Bone marrow (tissue), 2 donors: Measurements from ENCODE around the gene PAX6.

Experiments
- DNase-seq, 2 donors: peaks; one replicate each; lab custom pipeline; 2025; lab: John Stamatoyannopoulos, UW

The PAX6 gene

GRCh38 chr11:31808721-31809540 is 2.2 kb downstream of the PAX6 start:
- no peak for DNase-seq

- DNase-seq = no peak
Measured at GRCh38 chr11:31807799-31808667, 3.1 kb downstream of the PAX6 start.

DNA sequence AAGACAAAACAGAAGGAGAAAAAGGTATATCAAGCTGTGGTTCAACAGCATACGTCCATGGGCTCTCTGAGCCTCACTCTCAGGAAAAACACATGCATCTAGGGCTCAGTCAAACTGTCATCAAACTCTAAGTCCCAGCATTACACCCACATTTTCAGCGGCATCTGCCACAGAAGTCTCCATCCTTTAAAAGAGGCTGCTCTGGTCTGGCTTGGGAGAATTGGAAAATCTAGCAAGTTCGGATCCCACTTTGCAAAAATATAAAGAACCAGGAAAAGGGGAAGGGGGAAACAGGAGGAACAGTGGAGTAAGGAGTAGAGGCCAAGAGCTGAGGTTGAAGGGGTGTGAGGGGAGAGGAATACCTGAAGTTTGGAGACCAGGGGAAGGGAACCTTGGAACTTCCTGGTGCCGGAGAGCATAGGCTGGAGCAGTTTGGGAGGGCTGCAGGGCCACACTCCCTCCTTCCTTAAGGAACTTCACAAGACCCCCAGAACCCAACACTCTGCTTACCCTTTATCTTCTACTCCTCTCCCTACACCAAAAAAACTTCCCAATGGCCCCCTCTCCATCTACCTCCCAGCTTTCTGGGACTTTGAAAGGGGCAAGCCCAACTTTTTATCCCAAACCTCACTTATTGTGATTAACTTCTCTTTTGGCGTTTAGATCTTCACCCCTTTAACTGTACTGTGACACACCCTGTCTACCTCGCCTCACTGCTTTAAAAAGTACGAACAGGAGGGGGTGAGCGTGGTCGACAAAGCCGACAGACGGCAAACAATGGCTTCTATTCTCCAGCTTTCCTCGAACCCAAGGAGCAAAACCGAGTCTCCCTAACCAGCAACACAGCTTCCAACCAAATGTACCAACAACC is 4.0 kb downstream of the PAX6 start:
- no peak for DNase-seq

- DNase-seq = no peak
Measured at GRCh38 chr11:31806186-31806927, 4.8 kb downstream of the PAX6 start.

DNA sequence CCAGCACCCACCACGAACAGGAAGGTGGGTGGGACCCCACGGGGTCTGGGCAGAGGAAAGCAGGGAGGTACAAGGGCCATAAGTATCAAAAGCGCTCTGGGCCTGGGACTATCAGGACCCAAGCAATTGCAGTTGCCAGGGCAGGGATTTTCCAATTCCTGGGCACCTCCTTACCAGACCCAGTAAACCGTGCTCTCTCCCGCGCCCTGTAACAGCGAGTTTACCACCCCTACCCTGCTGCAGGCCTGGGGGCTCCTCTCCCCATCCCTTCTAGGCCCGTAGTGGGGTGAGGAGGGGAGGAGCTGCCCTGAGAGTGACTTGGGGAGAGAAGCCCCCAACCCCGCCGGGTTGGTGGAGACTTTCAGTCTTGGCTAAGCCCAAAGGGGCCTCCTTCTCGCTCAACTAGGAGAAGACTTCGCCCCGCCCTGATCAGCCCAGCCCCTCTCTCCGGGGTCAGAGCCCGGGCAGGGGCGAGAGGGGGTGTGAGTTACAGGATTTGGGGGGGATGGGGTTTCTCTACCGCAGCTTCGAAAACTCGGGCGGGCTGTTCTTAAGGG is 5.4 kb downstream of the PAX6 start:
- DNase-seq = no peak

- DNase-seq = no peak
Measured at GRCh38 chr11:31805037-31805628, 6.0 kb downstream of the PAX6 start.

DNA sequence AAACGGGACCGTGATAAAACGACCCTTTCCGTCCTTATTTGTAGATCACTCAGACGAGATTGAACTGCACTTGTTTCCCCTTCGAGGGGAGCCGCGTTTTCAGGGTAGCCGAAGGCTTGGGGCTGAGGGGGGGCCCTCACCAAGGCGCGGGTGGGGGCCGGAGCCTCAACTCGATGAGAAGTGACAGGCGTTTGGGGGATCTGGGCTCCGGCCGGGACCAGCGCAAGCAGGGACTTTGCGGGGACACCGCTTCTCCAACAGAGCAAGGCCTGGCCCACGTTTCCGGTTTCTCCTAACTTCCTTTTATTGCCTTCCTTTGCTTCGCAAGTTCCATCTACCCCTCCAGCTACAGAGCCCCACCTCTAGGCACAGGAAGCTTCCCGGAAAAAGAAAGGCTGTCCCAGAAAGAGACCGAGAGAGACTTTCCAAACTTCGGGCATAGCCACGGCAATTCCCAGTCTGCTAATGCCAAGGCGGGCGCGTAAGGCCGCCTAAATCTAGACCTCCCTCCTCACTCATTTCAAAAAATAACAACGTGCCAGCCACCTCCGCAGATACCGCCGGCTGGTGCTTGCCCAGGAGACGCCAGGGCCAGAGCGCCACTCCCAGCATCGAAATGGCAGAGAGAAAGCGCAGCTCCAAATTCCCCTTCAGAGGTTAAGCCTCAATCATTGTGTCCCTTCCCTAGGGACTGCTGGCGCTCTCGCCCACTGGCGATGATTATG is 6.6 kb downstream of the PAX6 start:
- DNase-seq = no peak

- no peak for DNase-seq
Measured at GRCh38 chr11:31803813-31804311, 7.3 kb downstream of the PAX6 start.

GRCh38 chr11:31802990-31803812 is 7.9 kb downstream of the PAX6 start:
- DNase-seq = no peak

- no peak for DNase-seq
Measured at GRCh38 chr11:31802609-31802989, 8.5 kb downstream of the PAX6 start.

DNA sequence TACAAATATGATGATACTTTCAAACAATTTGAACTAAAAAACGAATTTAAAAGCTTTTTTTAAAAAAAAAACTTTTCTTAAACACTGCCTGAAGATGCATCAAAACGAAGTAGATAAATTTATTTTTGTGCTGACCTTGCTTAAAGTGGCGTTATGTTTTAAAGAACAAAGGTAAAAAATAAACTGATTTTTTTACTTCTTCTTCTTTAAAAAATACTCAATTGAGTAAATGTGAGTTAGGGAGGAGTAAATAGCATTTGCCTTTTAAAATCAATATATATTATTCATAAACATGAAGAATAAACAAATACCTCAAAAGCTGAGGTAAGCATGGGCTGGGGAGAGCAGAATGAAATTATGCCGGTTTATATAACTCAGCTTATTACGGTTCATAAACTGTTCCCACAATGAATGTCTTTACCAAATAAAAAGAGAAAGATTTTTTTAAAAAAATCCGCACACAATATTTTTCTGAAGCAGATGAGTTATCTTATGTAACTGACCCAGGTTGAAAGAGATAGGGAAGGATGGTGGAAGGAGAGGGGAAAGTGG is 9.0 kb downstream of the PAX6 start:
- DNase-seq = no peak

DNA sequence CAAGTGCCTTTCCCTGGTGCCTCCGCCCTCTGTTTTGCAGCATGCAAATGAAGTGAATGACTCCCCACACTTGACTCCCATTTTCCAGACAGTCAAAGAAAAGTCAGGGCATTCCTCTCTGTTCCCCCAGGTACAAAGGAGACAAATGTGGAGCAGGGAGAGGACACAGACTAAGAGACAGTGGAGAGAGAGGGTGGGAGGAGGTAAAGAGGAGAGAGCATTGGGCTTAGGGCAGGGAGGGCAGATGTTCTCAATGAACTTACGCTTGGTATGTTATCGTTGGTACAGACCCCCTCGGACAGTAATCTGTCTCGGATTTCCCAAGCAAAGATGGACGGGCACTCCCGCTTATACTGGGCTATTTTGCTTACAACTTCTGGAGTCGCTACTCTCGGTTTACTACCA is 9.8 kb downstream of the PAX6 start:
- no peak for DNase-seq

- DNase-seq = no peak
Measured at GRCh38 chr11:31800398-31801265, 10.5 kb downstream of the PAX6 start.

DNA sequence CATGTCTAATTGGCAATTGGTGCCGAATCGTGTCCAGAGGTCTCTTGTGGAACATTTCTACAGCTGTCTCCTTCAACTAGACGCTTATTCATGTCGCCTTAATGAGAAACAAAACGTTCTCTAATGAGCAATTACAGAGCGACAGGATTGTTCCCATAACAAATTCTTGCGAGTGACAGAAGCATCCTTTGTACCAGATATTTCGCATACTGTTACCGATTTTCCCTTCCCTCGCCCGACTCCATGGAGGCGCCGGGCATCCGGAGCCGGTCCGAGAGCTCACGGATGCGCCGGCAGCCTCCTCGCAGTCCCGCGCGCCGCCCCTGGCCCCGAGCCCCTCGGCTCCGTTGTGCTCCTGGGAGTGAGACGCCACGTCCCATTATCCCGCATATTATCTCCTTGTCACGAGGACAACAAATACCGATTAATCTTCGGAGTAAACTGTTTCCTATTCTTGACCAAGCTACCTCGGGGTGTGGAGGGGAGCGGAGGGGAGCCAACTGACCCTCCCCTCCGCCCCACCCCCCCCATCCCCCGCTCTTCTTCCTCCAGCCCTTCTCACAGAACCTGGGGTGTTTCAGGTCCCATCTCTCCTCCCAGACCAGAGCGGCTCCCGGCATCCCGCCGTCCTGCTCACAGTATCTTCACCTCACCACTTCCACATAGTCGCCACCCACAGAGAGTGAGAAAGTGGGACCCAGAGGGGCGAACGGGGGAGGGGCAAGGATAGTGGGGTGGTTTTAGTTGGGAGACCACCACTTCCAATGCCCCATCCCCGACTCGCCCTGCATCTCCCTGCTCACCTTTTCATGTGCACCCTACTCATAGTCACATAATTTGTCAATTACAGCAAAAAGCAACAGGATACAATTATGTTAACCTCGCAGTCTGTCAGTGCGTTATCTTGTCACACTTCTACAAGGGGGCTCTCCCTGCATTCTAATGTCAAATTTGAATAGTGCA is 11.4 kb downstream of the PAX6 start:
- DNase-seq = no peak

DNA sequence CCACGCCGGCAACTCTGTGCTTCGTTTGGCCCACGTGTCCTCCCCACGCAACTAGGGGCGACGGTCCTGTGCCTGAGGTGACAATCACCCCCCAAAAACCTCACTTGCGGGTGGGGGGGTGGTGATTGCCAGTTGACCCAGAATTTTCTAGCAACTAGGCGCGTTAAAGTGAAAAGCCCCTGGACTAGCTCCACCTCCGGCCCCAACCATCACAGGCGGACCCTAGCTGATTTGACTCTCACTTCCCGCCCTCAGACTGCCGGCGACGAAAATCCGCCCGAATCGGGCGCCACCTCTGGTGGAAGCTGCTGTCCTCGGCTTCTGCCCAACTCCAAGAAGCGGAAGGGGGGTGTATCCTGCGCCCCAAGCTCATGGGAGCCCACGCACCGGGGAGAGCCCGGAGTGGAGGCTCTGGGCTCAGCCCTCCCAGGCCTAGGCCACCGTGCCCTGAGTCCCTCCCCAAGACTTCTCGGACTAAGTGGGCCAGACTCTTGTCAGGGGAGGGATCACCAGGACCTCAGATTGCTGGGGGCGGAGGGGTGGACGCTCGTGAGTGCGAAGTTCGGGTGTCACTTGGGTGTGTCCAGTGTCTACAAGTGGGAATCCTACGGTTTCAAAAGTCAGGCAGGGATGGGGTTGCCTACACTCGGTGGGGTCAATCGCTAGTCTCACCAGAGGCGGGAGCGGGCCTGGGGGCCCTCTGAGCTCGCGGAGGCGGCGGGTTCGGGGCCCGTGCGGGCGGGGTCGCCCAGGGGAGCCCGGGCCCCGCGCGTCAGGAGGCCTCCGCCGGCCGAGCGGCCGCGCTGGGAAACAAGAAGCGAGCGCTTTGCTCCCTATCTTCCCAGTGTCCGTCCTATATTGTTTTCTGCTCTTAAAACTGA is 12.3 kb downstream of the PAX6 start:
- no peak for DNase-seq
